ENCODE measurements around the gene GABRD. TPM values are rescaled to one million over a fixed set of nuclear protein-coding genes. Genes with fewer than 3 reads are reported as not detected.

The GABRD gene
- total RNA-seq, 1 experiment from 2014 or later: 15.6 TPM

DNA sequence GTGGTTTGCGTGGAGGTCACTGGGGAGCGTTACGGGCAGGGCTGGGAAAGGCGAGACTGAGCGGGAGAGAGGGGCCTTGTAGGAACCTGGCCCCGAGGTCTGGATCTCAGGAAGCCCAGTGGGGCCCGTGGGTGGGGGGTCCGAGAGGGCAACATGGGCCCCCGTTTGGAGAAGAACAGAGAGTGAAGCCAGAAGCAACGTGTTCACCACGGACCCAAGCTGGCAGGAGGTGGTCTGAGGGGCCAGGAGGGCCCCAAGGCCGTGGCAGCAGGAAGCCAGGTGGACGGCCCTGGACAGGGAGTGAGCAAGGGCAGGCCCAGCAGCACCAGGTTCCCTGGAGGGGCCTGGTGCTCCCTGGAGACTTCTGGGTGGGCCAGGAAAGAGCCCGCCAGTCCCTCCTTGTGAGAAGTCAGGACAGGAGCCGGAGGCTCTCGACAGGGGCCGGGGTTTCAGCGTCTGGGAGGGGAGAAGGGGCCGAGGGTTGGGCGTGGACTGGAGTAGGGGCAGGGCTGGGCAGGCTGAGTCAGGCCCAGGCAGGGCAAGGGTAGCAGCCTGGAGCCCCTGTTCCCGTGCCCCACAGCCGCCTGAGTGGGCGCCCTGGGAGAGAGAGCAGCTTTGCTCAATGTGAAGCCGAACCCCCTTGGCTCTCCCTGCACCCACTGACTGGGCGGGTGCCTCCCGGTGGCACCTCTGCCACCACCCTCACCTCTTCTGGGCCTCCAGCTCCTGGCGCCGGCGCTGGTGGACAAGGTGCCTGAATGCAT lies 49.0 kb upstream of the GABRD start:
- Histone ChIP-seq H3K4me2 (ENCODE audit: low read length) (no peak overlapping the region), H3K4me1 (ENCODE audit: control insufficient read depth in 1 of 2, insufficient read depth in 2 of 2, low read length in 2 of 2) (peaks cover 10 to 28% of the 10 kb centered on the region in 2 experiments), H3K9ac (ENCODE audit: low read length) (no peak overlapping the region), H3K4me3 (replicated peaks in 1 of 2; ENCODE audit: low read depth in 1 of 2, low read length in 2 of 2) (no peak overlapping the region), H3K9me3 (ENCODE audit: control insufficient read depth in 1 of 2, insufficient read depth in 1 of 2, low read depth in 1 of 2, low read length in 2 of 2) (no peaks in the 10 kb centered on the region; a peak in 1 of 4 replicates), H3K9me2 (ENCODE audit: insufficient read depth) (no peaks in the 10 kb centered on the region), H4K20me1 (ENCODE audit: insufficient read depth) (no peaks in the 10 kb centered on the region), H2AFZ (ENCODE audit: low read depth, low read length, poor library complexity, severe bottlenecking) (no peak overlapping the region), H3K27ac (ENCODE audit: low read depth, low read length) (peak overlapping the region; percentile 22; the same call in 1 of the 2 replicates), H3K36me3 (ENCODE audit: control insufficient read depth in 1 of 2, insufficient read depth in 2 of 2, low read length in 2 of 2) (no peaks in the 10 kb centered on the region), H3K79me2 (ENCODE audit: insufficient read depth, low read length) (no peaks in the 10 kb centered on the region), H3K27me3 (ENCODE audit: insufficient read depth, low read length) (no peaks in the 10 kb centered on the region)
- TF ChIP-seq ZFX (IDR thresholded peaks at IDR 0.05) (no peak), ELF1 (IDR thresholded peaks at IDR 0.05; ENCODE audit: borderline replicate concordance, low read depth) (no peak), YY1 (IDR thresholded peaks at IDR 0.05; ENCODE audit: extremely low read depth, insufficient replicate concordance, low read depth, low read length) (no peak), EGR1 (IDR thresholded peaks at IDR 0.05; ENCODE audit: low read depth) (no peak), TCF7L2 (IDR thresholded peaks at IDR 0.05; ENCODE audit: borderline replicate concordance, extremely low read depth, insufficient read depth, insufficient read length) (no peak), EZH2 (IDR thresholded peaks at IDR 0.05) (no peak), CBX3 (IDR thresholded peaks at IDR 0.05; ENCODE audit: low read depth) (no peak), ZNF274 (IDR thresholded peaks at IDR 0.05; ENCODE audit: low read depth, low read length) (no peak), SRF (IDR thresholded peaks at IDR 0.05; ENCODE audit: low read depth) (no peak), SP1 (IDR thresholded peaks at IDR 0.05; ENCODE audit: low read depth) (no peak)
- TF ChIP-seq, protein P1, sequence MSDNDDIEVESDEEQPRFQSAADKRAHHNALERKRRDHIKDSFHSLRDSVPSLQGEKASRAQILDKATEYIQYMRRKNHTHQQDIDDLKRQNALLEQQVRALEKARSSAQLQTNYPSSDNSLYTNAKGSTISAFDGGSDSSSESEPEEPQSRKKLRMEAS (IDR thresholded peaks at IDR 0.05): no peak
- TF ChIP-seq, protein P2, sequence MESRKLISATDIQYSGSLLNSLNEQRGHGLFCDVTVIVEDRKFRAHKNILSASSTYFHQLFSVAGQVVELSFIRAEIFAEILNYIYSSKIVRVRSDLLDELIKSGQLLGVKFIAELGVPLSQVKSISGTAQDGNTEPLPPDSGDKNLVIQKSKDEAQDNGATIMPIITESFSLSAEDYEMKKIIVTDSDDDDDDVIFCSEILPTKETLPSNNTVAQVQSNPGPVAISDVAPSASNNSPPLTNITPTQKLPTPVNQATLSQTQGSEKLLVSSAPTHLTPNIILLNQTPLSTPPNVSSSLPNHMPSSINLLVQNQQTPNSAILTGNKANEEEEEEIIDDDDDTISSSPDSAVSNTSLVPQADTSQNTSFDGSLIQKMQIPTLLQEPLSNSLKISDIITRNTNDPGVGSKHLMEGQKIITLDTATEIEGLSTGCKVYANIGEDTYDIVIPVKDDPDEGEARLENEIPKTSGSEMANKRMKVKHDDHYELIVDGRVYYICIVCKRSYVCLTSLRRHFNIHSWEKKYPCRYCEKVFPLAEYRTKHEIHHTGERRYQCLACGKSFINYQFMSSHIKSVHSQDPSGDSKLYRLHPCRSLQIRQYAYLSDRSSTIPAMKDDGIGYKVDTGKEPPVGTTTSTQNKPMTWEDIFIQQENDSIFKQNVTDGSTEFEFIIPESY (IDR thresholded peaks at IDR 0.05; ENCODE audit: extremely low read depth, insufficient replicate concordance, low read length): no peak
- POLR2A ChIA-PET: interaction anchor here (0.6 kb wide), 1 partner anchor 229 kb away, joined by 8 read pairs; no protein-coding TSS in a partner anchor
- intact Hi-C loops (cut with micrococcal nuclease): no loop called here
- RAD21 ChIA-PET (ENCODE audit: low non-redundant PET in 1 of 2, low total read pairs in 2 of 2, uncharacterized antibody in 2 of 2, unreplicated experiment in 2 of 2): no interaction called here
- DNase-seq (ENCODE audit: low read depth, low spot score) (no peak), ATAC-seq (no peak)
- BruUV-seq (replicated peaks): no TSS peak
- CTCF ChIA-PET: interaction anchor here (1.6 kb wide), 1 partner anchor 74 kb away, joined by 5 read pairs; no protein-coding TSS in a partner anchor
